MG63 (cell line): ENCODE results near the gene DRC7. TPM values are rescaled to one million over a fixed set of nuclear protein-coding genes. Genes with fewer than 3 reads are reported as not detected.
"Not testable (repeated sequence)": the region's sequence is repeated elsewhere in the genome, so short reads cannot be mapped to it uniquely, and the experiment has no call there.

Experiments
- DNase-seq: peaks from one replicate; pipeline ENCODE4 v3.0.0-alpha.2; 2020
- H3K27me3 ChIP-seq: fragments of 250-450 bp; sonication (Bioruptor Pico); 2 replicates; pipeline ENCODE4 v1.5.1; 2020; ENCODE audit warnings: mild to moderate bottlenecking, moderate library complexity
- H3K36me3 ChIP-seq: fragments of 250-450 bp; sonication (Bioruptor Pico); 2 replicates; pipeline ENCODE4 v1.5.1; 2020; ENCODE audit warnings: mild to moderate bottlenecking, moderate library complexity
- H3K4me3 ChIP-seq: fragments of 250-450 bp; sonication (Bioruptor Pico); 2 replicates; pipeline ENCODE4 v1.5.1; 2020; ENCODE audit warnings: mild to moderate bottlenecking, moderate library complexity
- H3K9me3 ChIP-seq: fragments of 250-450 bp; sonication (Bioruptor Pico); 2 replicates; pipeline ENCODE4 v1.5.1; 2020; ENCODE audit warnings: mild to moderate bottlenecking, moderate library complexity
- total RNA-seq: library from RNA; depleted of rRNA; stranded (reverse); fragments of >200 nt; shearing (Covaris generic); gene quantifications from 2 replicates; pipeline ENCODE4 v1.2.3, GENCODE V29; 2014; ENCODE audit warnings: low replicate concordance

Gene DRC7
- total RNA-seq, 1 experiment from 2014 or later = not detected

- no peaks in the 10 kb centered on the region for H3K36me3 ChIP-seq
- no peaks in the 10 kb centered on the region for H3K9me3 ChIP-seq
- no peak for DNase-seq
Measured at GRCh38 chr16:57668263-57668571, 26.4 kb upstream of the DRC7 start, which contains the start of gene ADGRG3. Gene ADGRG3 (plus strand): TSS chr16:57668306. CDS start chr16:57668348, 42 bp downstream.

GRCh38 chr16:57668630-57669475 lies 25.8 kb upstream of the DRC7 start:
- H3K4me3 ChIP-seq = no peak overlapping the region
- H3K36me3 ChIP-seq = no peaks in the 10 kb centered on the region
- no peak for DNase-seq
- H3K9me3 ChIP-seq = no peaks in the 10 kb centered on the region
- peaks cover 21% of the 10 kb centered on the region for H3K27me3 ChIP-seq

More at GRCh38 chr16:57668263-57668571, 26.4 kb upstream of the DRC7 start, which contains the start of gene ADGRG3:
- H3K27me3 ChIP-seq = peaks cover 14% of the 10 kb centered on the region
- H3K4me3 ChIP-seq = no peak within 1 kb of the TSS

GRCh38 chr16:57669476-57670162 lies 25.0 kb upstream of the DRC7 start:
- no peak for DNase-seq
- Histone ChIP-seq H3K36me3 (no peaks in the 10 kb centered on the region), H3K9me3 (no peaks in the 10 kb centered on the region), H3K27me3 (peaks cover 27% of the 10 kb centered on the region), H3K4me3 (no peak overlapping the region)

GRCh38 chr16:57670196-57670595 lies 24.4 kb upstream of the DRC7 start:
- Histone ChIP-seq H3K4me3 (no peak overlapping the region), H3K9me3 (no peaks in the 10 kb centered on the region), H3K36me3 (no peaks in the 10 kb centered on the region), H3K27me3 (peaks cover 29% of the 10 kb centered on the region)
- DNase-seq = no peak

- H3K9me3 ChIP-seq, H3K4me3 ChIP-seq, H3K36me3 ChIP-seq: not testable (repeated sequence)
- DNase-seq = peak; percentile 54
- H3K27me3 ChIP-seq = peaks cover 39% of the 10 kb centered on the region
Measured at GRCh38 chr16:57671451-57671850, 23.2 kb upstream of the DRC7 start.

- Histone ChIP-seq H3K36me3 (no peaks in the 10 kb centered on the region), H3K4me3 (no peak overlapping the region), H3K9me3 (no peaks in the 10 kb centered on the region), H3K27me3 (peaks cover 41% of the 10 kb centered on the region)
- no peak for DNase-seq
Measured at GRCh38 chr16:57672416-57672815, 22.2 kb upstream of the DRC7 start.

GRCh38 chr16:57672824-57673223 lies 21.8 kb upstream of the DRC7 start:
- DNase-seq = no peak
- Histone ChIP-seq H3K9me3 (no peaks in the 10 kb centered on the region), H3K36me3 (no peaks in the 10 kb centered on the region), H3K4me3 (no peak overlapping the region), H3K27me3 (peaks cover 41% of the 10 kb centered on the region)

GRCh38 chr16:57675741-57676551 lies 18.7 kb upstream of the DRC7 start:
- peaks cover 41% of the 10 kb centered on the region for H3K27me3 ChIP-seq
- no peaks in the 10 kb centered on the region for H3K9me3 ChIP-seq
- H3K4me3 ChIP-seq = no peak overlapping the region
- DNase-seq = no peak
- no peaks in the 10 kb centered on the region for H3K36me3 ChIP-seq

GRCh38 chr16:57676553-57677085 lies 18.0 kb upstream of the DRC7 start:
- Histone ChIP-seq H3K9me3 (no peaks in the 10 kb centered on the region), H3K36me3 (no peaks in the 10 kb centered on the region), H3K27me3 (peaks cover 38% of the 10 kb centered on the region), H3K4me3 (no peak overlapping the region)
- DNase-seq = no peak

GRCh38 chr16:57677622-57678369 lies 16.8 kb upstream of the DRC7 start:
- Histone ChIP-seq H3K36me3 (no peaks in the 10 kb centered on the region), H3K4me3 (no peak overlapping the region), H3K9me3 (no peaks in the 10 kb centered on the region), H3K27me3 (peaks cover 31% of the 10 kb centered on the region)
- no peak for DNase-seq

GRCh38 chr16:57679016-57679415 lies 15.6 kb upstream of the DRC7 start:
- H3K4me3 ChIP-seq = no peak overlapping the region
- H3K27me3 ChIP-seq = peaks cover 19% of the 10 kb centered on the region
- no peaks in the 10 kb centered on the region for H3K9me3 ChIP-seq
- no peaks in the 10 kb centered on the region for H3K36me3 ChIP-seq
- DNase-seq = no peak

GRCh38 chr16:57679767-57680482 lies 14.7 kb upstream of the DRC7 start:
- no peak overlapping the region for H3K4me3 ChIP-seq
- H3K27me3 ChIP-seq = peaks cover 14% of the 10 kb centered on the region
- no peak for DNase-seq
- H3K9me3 ChIP-seq = no peaks in the 10 kb centered on the region
- H3K36me3 ChIP-seq = no peaks in the 10 kb centered on the region

- no peak for DNase-seq
- Histone ChIP-seq H3K36me3 (no peaks in the 10 kb centered on the region), H3K4me3 (no peak overlapping the region), H3K27me3 (peaks cover 6% of the 10 kb centered on the region), H3K9me3 (no peaks in the 10 kb centered on the region)
Measured at GRCh38 chr16:57680842-57681375, 13.7 kb upstream of the DRC7 start.

GRCh38 chr16:57681950-57682728 lies 12.5 kb upstream of the DRC7 start:
- Histone ChIP-seq H3K9me3 (no peaks in the 10 kb centered on the region), H3K36me3 (no peaks in the 10 kb centered on the region), H3K4me3 (no peak overlapping the region), H3K27me3 (no peaks in the 10 kb centered on the region; the same call in 1 of the 2 replicates)
- DNase-seq = no peak
